WTC11 (cell line): ENCODE results near the gene DLL1. TPM values are rescaled to one million over a fixed set of nuclear protein-coding genes. Genes with fewer than 3 reads are reported as not detected.

Experiments used
- ATAC-seq: fragments of 200-7000 bp; cut with Tn5 transposase; 2 replicates; pipeline ENCODE4 v1.10.0; 2021; ENCODE audit warnings: mild to moderate bottlenecking, moderate library complexity
- CTCF ChIA-PET: fragments of 300-600 bp; sonication (Branson Sonifier 250); formaldehyde crosslinking; loops from one replicate; lab custom pipeline; 2021; ENCODE audit warnings: antibody characterized with exemption; lab: Charles Lee
- POLR2A ChIA-PET: fragments of 350-600 bp; sonication (Branson Sonifier 250); formaldehyde crosslinking; loops from one replicate; lab custom pipeline; 2021; ENCODE audit warnings: antibody characterized with exemption; lab: Charles Lee
- DNase-seq: peaks from one replicate; pipeline ENCODE4 v3.0.0; 2021; ENCODE audit warnings: low spot score
- H3K27ac Mint-ChIP-seq: 2 replicates; pipeline ENCODE4 v1.8.0; 2021; ENCODE audit warnings: mixed read lengths
- H3K27me3 Mint-ChIP-seq: 2 replicates; pipeline ENCODE4 v1.8.0; 2021; ENCODE audit warnings: low read depth, mild to moderate bottlenecking, moderate library complexity, mixed read lengths
- H3K36me3 Mint-ChIP-seq: 2 replicates; pipeline ENCODE4 v1.8.0; 2021; ENCODE audit warnings: mixed read lengths
- H3K4me1 Mint-ChIP-seq: 2 replicates; pipeline ENCODE4 v1.8.0; 2022; ENCODE audit warnings: mixed read lengths
- H3K4me3 Mint-ChIP-seq: 2 replicates; pipeline ENCODE4 v1.8.0; 2021; ENCODE audit warnings: mild to moderate bottlenecking, moderate library complexity, mixed read lengths
- H3K9me3 Mint-ChIP-seq: 2 replicates; pipeline ENCODE4 v1.8.0; 2021; ENCODE audit warnings: mixed read lengths
- CBFB ChIP-seq: sonication (generic); formaldehyde crosslinking; IDR thresholded peaks from 2 replicates; pipeline ENCODE4 v1.8.1; 2022; ENCODE audit warnings: mild to moderate bottlenecking, low read depth, missing genetic modification reagents
- EMX1 ChIP-seq: fragments of 250-450 bp; sonication (Bioruptor Pico); IDR thresholded peaks from 2 replicates; pipeline ENCODE4 v1.8.0; 2021; ENCODE audit warnings: mild to moderate bottlenecking
- FOXP1 ChIP-seq: sonication (generic); formaldehyde crosslinking; IDR thresholded peaks from 2 replicates; pipeline ENCODE4 v1.8.0; 2022; ENCODE audit warnings: missing genetic modification reagents, mild to moderate bottlenecking, moderate library complexity, borderline replicate concordance
- JUN ChIP-seq: sonication (generic); formaldehyde crosslinking; IDR thresholded peaks from 2 replicates; pipeline ENCODE4 v1.8.0; 2023; ENCODE audit warnings: mild to moderate bottlenecking, missing genetic modification reagents
- MLX ChIP-seq: sonication (generic); formaldehyde crosslinking; IDR thresholded peaks from 2 replicates; pipeline ENCODE4 v1.8.1; 2023; ENCODE audit warnings: mild to moderate bottlenecking, missing genetic modification reagents, moderate library complexity
- NR2C2 ChIP-seq: sonication (generic); formaldehyde crosslinking; IDR thresholded peaks from 2 replicates; pipeline ENCODE4 v1.8.0; 2022; ENCODE audit warnings: mild to moderate bottlenecking, missing genetic modification reagents
- RELA ChIP-seq: sonication (generic); formaldehyde crosslinking; IDR thresholded peaks from 2 replicates; pipeline ENCODE4 v1.8.1; 2022; ENCODE audit warnings: missing genetic modification reagents, mild to moderate bottlenecking, borderline replicate concordance
- ZBTB21 ChIP-seq: sonication (generic); formaldehyde crosslinking; IDR thresholded peaks from 2 replicates; pipeline ENCODE4 v1.8.1; 2023; ENCODE audit warnings: mild to moderate bottlenecking, missing genetic modification reagents, borderline replicate concordance
- ZNF121 ChIP-seq: sonication (generic); formaldehyde crosslinking; IDR thresholded peaks from 2 replicates; pipeline ENCODE4 v1.8.0; 2023; ENCODE audit warnings: missing genetic modification reagents
- ZNF138 ChIP-seq: sonication (generic); formaldehyde crosslinking; conservative IDR thresholded peaks from 2 replicates; pipeline ENCODE4 v1.8.1; 2022; ENCODE audit warnings: mild to moderate bottlenecking, moderate library complexity, missing genetic modification reagents
- total RNA-seq: library from RNA; stranded (reverse); gene quantifications from 3 replicates; pipeline ENCODE4 v1.2.3, GENCODE V29; 2021
- TF ChIP-seq, protein P1 (sequence below): fragments of 250-450 bp; sonication (Bioruptor Pico); IDR thresholded peaks from 2 replicates; pipeline ENCODE4 v1.8.0; 2021; ENCODE audit warnings: mild to moderate bottlenecking
- TF ChIP-seq, protein P2 (sequence below): fragments of 250-450 bp; sonication (Bioruptor Pico); IDR thresholded peaks from 2 replicates; pipeline ENCODE4 v1.9.0; 2021; ENCODE audit warnings: mild to moderate bottlenecking
- TF ChIP-seq, protein P3 (sequence below): sonication (generic); formaldehyde crosslinking; IDR thresholded peaks from 2 replicates; pipeline ENCODE4 v1.8.1; 2023; ENCODE audit warnings: mild to moderate bottlenecking, missing genetic modification reagents, borderline replicate concordance

DLL1 gene
- total RNA-seq, 1 experiment from 2014 or later: 25.3 TPM

DNA sequence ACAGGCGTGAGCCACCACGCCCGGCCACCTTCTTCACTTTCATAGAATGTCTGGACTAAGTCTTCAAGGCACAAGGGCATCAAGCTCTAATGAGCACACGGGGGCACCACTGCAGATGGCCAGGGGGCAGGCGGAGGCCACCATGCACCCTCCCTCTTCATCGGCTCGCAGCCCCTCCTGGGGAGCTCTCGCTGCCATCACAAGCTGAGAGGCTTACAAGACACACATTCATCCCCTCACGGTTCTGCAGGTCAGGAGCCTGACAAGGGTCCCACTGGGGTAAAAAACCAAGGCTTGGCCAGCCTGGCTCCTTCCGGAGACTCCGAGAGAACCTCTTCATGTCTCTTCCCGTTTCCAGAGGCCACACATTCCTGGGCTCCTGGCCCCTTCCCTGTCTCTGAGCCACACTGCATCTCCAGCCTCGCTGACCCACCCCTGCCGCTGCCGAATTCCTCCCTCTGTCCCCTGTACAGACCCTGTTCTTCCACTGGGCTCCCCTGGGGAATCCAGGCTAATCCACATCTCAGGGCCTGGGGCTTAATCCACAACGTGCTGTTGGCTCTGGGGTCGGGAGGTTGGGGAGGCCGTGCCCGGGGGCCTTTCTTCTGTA is 19.8 kb downstream of the DLL1 start:
- Mint-ChIP-seq H3K4me1 (peaks cover 13% of the 10 kb centered on the region), H3K36me3 (no peaks in the 10 kb centered on the region), H3K27me3 (no peaks in the 10 kb centered on the region), H3K4me3 (no peak overlapping the region)
- POLR2A ChIA-PET: no interaction called here
- CTCF ChIA-PET: interaction anchor here (1.2 kb wide), 1 partner anchor 440 kb away, joined by 3 read pairs; no protein-coding TSS in a partner anchor
- no peak for ATAC-seq
- no peak for TF ChIP-seq MLX
- TF ChIP-seq RELA (CRISPR knock-in tag): no peak
- no peak for TF ChIP-seq ZNF121
- TF ChIP-seq, all 79 proteins: peak for 0
- Mint-ChIP-seq H3K9me3 (no peaks in the 10 kb centered on the region), H3K27ac (no peak overlapping the region)
- no peak for DNase-seq

DNA sequence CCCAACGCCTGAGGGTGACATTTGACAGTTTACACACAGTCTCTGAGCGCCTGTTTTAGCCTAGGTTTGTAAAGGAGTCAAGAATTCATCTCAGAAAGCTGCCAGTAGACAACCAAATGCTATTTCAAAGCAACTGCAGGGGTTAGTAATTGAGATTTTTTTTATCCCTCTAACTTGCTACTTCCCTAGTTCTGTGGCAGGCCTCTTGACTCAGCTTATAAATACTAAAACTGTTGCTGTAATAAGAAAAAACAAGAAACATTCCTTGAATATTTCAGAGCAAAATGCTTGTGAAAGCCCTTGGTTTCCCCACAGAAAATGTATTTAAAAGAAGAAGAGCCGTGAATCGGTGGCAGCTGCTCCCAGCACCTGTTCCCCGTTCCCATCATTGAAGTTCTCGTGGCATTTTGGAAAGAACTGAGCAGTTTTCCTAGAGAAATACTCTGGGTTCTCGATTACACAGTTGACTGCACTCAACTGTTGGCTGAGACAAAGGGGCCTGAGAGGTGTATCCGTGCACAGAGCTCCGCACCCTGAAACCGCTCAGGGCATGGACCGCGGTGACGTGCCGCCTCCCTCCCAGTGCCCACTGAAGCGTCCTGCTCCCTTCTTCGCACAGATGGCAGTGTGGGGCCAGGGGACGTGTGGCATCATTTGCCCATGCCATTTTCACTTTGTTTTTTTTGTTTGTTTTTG is 20.9 kb downstream of the DLL1 start:
- Mint-ChIP-seq H3K4me3 (no peak overlapping the region), H3K9me3 (no peaks in the 10 kb centered on the region), H3K4me1 (peaks cover 19% of the 10 kb centered on the region), H3K27me3 (no peaks in the 10 kb centered on the region), H3K27ac (no peak overlapping the region; the same call in 1 of the 2 replicates), H3K36me3 (no peaks in the 10 kb centered on the region)
- TF ChIP-seq ZNF138 (CRISPR knock-in tag) (no peak), EMX1 (CRISPR knock-in tag) (no peak), JUN (CRISPR knock-in tag) (no peak)
- CTCF ChIA-PET: interaction anchor here (1.1 to 1.2 kb wide), 2 partner anchors 9 to 439 kb away, joined by 3 read pairs; no protein-coding TSS in a partner anchor
- no peak for ATAC-seq
- POLR2A ChIA-PET: no interaction called here
- no peak for DNase-seq

DNA sequence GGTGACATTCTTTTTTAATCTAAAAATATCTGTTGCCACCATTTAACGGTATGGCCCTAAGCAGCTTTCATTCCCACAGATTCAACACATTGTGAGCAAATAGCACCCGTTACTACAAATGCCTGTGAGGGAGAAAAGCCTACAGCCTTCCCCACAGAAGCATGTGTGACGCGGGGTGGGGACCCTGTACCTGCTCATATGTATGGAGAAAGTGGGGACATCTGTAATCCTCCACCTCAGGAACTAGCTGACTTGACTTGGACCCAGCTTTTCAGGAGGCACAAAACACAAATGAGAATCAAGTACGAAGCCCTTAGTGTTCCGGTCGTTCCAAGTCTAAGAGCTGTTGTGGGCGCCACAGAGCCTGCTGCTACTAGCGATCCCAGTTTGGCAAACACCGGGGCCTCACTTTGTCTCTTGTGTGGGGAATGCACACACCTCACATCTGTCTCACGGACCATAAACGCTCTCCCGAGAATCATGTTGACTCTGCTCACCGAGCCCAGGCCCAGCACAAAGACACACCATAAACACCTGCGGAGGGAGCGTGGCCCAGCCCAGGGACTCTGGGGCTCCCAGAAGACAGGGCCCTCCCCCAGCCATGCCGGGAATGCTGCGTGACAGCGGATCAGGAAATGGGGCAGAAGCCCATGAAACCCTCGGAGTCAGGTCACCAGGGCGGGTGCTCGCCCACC is 21.6 kb downstream of the DLL1 start:
- no peak for DNase-seq
- Mint-ChIP-seq H3K4me1 (peaks cover 19% of the 10 kb centered on the region), H3K9me3 (no peaks in the 10 kb centered on the region), H3K36me3 (no peaks in the 10 kb centered on the region), H3K27me3 (no peaks in the 10 kb centered on the region), H3K4me3 (no peak overlapping the region), H3K27ac (no peak overlapping the region; the same call in 1 of the 2 replicates)
- TF ChIP-seq, protein P1, sequence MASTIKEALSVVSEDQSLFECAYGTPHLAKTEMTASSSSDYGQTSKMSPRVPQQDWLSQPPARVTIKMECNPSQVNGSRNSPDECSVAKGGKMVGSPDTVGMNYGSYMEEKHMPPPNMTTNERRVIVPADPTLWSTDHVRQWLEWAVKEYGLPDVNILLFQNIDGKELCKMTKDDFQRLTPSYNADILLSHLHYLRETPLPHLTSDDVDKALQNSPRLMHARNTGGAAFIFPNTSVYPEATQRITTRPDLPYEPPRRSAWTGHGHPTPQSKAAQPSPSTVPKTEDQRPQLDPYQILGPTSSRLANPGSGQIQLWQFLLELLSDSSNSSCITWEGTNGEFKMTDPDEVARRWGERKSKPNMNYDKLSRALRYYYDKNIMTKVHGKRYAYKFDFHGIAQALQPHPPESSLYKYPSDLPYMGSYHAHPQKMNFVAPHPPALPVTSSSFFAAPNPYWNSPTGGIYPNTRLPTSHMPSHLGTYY (CRISPR knock-in tag): no peak
- CTCF ChIA-PET: interaction anchor here (1.1 to 1.5 kb wide), 2 partner anchors 8 to 437 kb away, joined by 3 read pairs; no protein-coding TSS in a partner anchor
- POLR2A ChIA-PET: no interaction called here
- ATAC-seq: peak; percentile 67

- ChIA-PET POLR2A (no interaction called here), CTCF (interaction anchor here (1.5 kb wide), 1 partner anchor 437 kb away, joined by 3 read pairs; no protein-coding TSS in a partner anchor)
- Mint-ChIP-seq H3K27ac (no peak overlapping the region), H3K4me3 (no peak overlapping the region), H3K27me3 (no peaks in the 10 kb centered on the region), H3K9me3 (no peaks in the 10 kb centered on the region), H3K36me3 (no peaks in the 10 kb centered on the region), H3K4me1 (peaks cover 19% of the 10 kb centered on the region)
- ATAC-seq (no peak), DNase-seq (no peak)
- no peak for TF ChIP-seq FOXP1
- TF ChIP-seq NR2C2 (CRISPR knock-in tag): no peak
- TF ChIP-seq, protein P2, sequence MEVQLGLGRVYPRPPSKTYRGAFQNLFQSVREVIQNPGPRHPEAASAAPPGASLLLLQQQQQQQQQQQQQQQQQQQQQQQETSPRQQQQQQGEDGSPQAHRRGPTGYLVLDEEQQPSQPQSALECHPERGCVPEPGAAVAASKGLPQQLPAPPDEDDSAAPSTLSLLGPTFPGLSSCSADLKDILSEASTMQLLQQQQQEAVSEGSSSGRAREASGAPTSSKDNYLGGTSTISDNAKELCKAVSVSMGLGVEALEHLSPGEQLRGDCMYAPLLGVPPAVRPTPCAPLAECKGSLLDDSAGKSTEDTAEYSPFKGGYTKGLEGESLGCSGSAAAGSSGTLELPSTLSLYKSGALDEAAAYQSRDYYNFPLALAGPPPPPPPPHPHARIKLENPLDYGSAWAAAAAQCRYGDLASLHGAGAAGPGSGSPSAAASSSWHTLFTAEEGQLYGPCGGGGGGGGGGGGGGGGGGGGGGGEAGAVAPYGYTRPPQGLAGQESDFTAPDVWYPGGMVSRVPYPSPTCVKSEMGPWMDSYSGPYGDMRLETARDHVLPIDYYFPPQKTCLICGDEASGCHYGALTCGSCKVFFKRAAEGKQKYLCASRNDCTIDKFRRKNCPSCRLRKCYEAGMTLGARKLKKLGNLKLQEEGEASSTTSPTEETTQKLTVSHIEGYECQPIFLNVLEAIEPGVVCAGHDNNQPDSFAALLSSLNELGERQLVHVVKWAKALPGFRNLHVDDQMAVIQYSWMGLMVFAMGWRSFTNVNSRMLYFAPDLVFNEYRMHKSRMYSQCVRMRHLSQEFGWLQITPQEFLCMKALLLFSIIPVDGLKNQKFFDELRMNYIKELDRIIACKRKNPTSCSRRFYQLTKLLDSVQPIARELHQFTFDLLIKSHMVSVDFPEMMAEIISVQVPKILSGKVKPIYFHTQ (CRISPR knock-in tag): no peak
- no peak for TF ChIP-seq ZBTB21
- TF ChIP-seq CBFB (CRISPR knock-in tag): no peak
- TF ChIP-seq, protein P3, sequence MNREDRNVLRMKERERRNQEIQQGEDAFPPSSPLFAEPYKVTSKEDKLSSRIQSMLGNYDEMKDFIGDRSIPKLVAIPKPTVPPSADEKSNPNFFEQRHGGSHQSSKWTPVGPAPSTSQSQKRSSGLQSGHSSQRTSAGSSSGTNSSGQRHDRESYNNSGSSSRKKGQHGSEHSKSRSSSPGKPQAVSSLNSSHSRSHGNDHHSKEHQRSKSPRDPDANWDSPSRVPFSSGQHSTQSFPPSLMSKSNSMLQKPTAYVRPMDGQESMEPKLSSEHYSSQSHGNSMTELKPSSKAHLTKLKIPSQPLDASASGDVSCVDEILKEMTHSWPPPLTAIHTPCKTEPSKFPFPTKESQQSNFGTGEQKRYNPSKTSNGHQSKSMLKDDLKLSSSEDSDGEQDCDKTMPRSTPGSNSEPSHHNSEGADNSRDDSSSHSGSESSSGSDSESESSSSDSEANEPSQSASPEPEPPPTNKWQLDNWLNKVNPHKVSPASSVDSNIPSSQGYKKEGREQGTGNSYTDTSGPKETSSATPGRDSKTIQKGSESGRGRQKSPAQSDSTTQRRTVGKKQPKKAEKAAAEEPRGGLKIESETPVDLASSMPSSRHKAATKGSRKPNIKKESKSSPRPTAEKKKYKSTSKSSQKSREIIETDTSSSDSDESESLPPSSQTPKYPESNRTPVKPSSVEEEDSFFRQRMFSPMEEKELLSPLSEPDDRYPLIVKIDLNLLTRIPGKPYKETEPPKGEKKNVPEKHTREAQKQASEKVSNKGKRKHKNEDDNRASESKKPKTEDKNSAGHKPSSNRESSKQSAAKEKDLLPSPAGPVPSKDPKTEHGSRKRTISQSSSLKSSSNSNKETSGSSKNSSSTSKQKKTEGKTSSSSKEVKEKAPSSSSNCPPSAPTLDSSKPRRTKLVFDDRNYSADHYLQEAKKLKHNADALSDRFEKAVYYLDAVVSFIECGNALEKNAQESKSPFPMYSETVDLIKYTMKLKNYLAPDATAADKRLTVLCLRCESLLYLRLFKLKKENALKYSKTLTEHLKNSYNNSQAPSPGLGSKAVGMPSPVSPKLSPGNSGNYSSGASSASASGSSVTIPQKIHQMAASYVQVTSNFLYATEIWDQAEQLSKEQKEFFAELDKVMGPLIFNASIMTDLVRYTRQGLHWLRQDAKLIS (CRISPR knock-in tag): no peak
Measured at GRCh38 chr6:170268216-170269129, 22.4 kb downstream of the DLL1 start.
